ENCODE measurements around the gene STARD13.

DNA sequence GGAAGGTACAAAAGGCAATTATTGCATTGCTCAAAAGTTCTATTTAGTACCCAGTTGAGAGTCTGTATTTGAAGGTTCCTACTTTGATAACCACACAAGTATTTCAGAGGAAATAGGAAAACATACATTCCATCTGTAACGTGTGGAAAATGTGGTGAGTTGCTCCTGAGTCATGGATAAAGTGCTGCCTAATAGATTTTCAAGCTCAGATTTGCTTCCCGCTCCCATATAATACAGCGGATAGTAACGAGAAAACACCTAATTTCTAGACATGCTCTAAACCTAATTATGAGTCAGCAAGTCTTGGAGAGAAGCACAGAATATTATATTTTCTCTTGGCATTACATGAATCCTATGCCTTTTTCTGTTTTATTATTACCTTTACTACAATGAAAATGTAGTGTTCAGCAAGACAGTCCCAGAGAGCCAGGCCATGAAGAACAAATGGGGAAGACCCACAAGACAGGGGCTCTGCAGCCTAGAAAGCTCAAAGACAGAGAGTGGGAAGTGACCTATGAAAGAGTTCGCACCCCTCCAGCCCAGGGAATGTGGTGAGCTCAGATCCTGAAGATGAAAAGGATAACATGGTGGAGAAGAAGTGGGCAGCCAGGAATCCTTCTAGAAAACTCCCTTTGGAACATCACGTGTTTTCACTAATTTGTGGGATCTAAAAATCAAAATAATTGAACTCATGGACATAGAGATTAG lies 116.1 kb downstream of the STARD13 start:
- no peak for TF ChIP-seq EZH2 (IDR thresholded peaks at IDR 0.05; ENCODE audit: borderline replicate concordance, insufficient read depth, low read depth, low read length, poor library complexity, severe bottlenecking)
- TF ChIP-seq, protein P1, sequence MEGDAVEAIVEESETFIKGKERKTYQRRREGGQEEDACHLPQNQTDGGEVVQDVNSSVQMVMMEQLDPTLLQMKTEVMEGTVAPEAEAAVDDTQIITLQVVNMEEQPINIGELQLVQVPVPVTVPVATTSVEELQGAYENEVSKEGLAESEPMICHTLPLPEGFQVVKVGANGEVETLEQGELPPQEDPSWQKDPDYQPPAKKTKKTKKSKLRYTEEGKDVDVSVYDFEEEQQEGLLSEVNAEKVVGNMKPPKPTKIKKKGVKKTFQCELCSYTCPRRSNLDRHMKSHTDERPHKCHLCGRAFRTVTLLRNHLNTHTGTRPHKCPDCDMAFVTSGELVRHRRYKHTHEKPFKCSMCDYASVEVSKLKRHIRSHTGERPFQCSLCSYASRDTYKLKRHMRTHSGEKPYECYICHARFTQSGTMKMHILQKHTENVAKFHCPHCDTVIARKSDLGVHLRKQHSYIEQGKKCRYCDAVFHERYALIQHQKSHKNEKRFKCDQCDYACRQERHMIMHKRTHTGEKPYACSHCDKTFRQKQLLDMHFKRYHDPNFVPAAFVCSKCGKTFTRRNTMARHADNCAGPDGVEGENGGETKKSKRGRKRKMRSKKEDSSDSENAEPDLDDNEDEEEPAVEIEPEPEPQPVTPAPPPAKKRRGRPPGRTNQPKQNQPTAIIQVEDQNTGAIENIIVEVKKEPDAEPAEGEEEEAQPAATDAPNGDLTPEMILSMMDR (IDR thresholded peaks at IDR 0.05), result no peak

All from B cell (primary cell).